ENCODE results near the gene SDCCAG8. TPM values are rescaled to one million over a fixed set of nuclear protein-coding genes. Genes with fewer than 3 reads are reported as not detected.
A peak's percentile ranks its signal among the peaks of the same experiment; 100 is the strongest.

The SDCCAG8 gene
- total and polyA plus RNA-seq, 2 experiments from 2014 or later = 28.0 to 66.7 TPM

- no peak for ATAC-seq
- H3K4me2 ChIP-seq = no peak overlapping the region
These were observed 4.5 kb downstream of the SDCCAG8 start for GRCh38 chr1:243260221-243260880.

GRCh38 chr1:243261390-243261789, 5.5 kb downstream of the SDCCAG8 start:
- ATAC-seq = no peak
- Mint-ChIP-seq H3K9me3 (no peaks in the 10 kb centered on the region; the same call in 2 of the 3 replicates), H3K27me3 (ENCODE audit: insufficient read depth, low read depth, poor library complexity) (peaks cover 3% of the 10 kb centered on the region), H3K4me1 (no peaks in the 10 kb centered on the region), H3K4me3 (no peak overlapping the region), H3K27ac (no peak overlapping the region), H3K36me3 (ENCODE audit: low read depth) (no peaks in the 10 kb centered on the region; the same call in 2 of the 3 replicates)
- H3K27ac ChIP-seq (ENCODE audit: low read depth) = no peak overlapping the region
- no peak overlapping the region for H3K4me2 ChIP-seq
- peaks cover 14% of the 10 kb centered on the region for H3K79me2 ChIP-seq (replicated peaks; ENCODE audit: insufficient read depth)
- no peaks in the 10 kb centered on the region for H3K27me3 ChIP-seq (ENCODE audit: insufficient read depth)
- no peaks in the 10 kb centered on the region for H3K9me2 ChIP-seq (ENCODE audit: insufficient read depth)
- no peak overlapping the region for H2AFZ ChIP-seq
- H3F3A ChIP-seq (replicated peaks; ENCODE audit: low read depth) = no peaks in the 10 kb centered on the region; the same call in 1 of the 2 replicates
- 0 out of 2 replicates have a peak, but pooled peaks cover 8% of the 10 kb centered on the region for H3K4me1 ChIP-seq (ENCODE audit: insufficient read depth)
- no peak for DNase-seq (ENCODE audit: low spot score)
- no peaks in the 10 kb centered on the region for H4K20me1 ChIP-seq (replicated peaks; ENCODE audit: insufficient read depth)
- H3K4me3 ChIP-seq = no peak overlapping the region
- no peaks in the 10 kb centered on the region for H3K36me3 ChIP-seq (ENCODE audit: insufficient read depth)
- no peak for TF ChIP-seq STAT1 (IDR thresholded peaks at IDR 0.05; ENCODE audit: unreplicated experiment)
- no peak for TF ChIP-seq REST (IDR thresholded peaks at IDR 0.05; ENCODE audit: unreplicated experiment)
- no peak for TF ChIP-seq ETS1 (IDR thresholded peaks at IDR 0.05)
- TF ChIP-seq ZNF114 (CRISPR knock-in tag; IDR thresholded peaks at IDR 0.05) = no peak
- no peak for TF ChIP-seq CREB1 (CRISPR knock-in tag; IDR thresholded peaks at IDR 0.05; ENCODE audit: low read depth)
- no peak for TF ChIP-seq ZNF462 (CRISPR knock-in tag; IDR thresholded peaks at IDR 0.05)
- no peak for TF ChIP-seq CTCF (conservative IDR thresholded peaks at IDR 0.05; ENCODE audit: low read depth in 2 of 2)

More at GRCh38 chr1:243260221-243260880, 4.5 kb downstream of the SDCCAG8 start:
- no peaks in the 10 kb centered on the region; the same call in 2 of the 3 replicates for H3K36me3 Mint-ChIP-seq (ENCODE audit: low read depth)
- H3K9me3 Mint-ChIP-seq = no peaks in the 10 kb centered on the region; the same call in 2 of the 3 replicates
- H3K4me1 Mint-ChIP-seq = no peaks in the 10 kb centered on the region
- Histone ChIP-seq H3K27ac (ENCODE audit: low read depth) (no peak overlapping the region), H3K79me2 (replicated peaks; ENCODE audit: insufficient read depth) (peaks cover 15% of the 10 kb centered on the region), H3K9me2 (ENCODE audit: insufficient read depth) (no peaks in the 10 kb centered on the region), H3K36me3 (ENCODE audit: insufficient read depth) (no peaks in the 10 kb centered on the region), H3K4me1 (ENCODE audit: insufficient read depth) (0 out of 2 replicates have a peak, but pooled peaks cover 8% of the 10 kb centered on the region), H4K20me1 (replicated peaks; ENCODE audit: insufficient read depth) (no peaks in the 10 kb centered on the region), H3F3A (replicated peaks; ENCODE audit: low read depth) (no peaks in the 10 kb centered on the region; the same call in 1 of the 2 replicates), H3K4me3 (no peak overlapping the region), H3K27me3 (ENCODE audit: insufficient read depth) (no peaks in the 10 kb centered on the region), H2AFZ (no peak overlapping the region)
- no peak for TF ChIP-seq EZH2phosphoT487 (IDR thresholded peaks at IDR 0.05; ENCODE audit: unreplicated experiment)
- H3K4me3 Mint-ChIP-seq = no peak overlapping the region
- 0 out of 2 replicates have a peak overlapping the region, but pooled peaks have one; percentile 2 for H3K27ac Mint-ChIP-seq
- DNase-seq (ENCODE audit: low spot score) = no peak
- peaks cover 3% of the 10 kb centered on the region for H3K27me3 Mint-ChIP-seq (ENCODE audit: insufficient read depth, low read depth, poor library complexity)

Measured in GM23338 (cell line).